BJ (cell line): ENCODE data around the gene EPHB2. TPM values are rescaled to one million over a fixed set of nuclear protein-coding genes. Genes with fewer than 3 reads are reported as not detected.
"Not testable (repeated sequence)": the region's sequence is repeated elsewhere in the genome, so short reads cannot be mapped to it uniquely, and the experiment has no call there.

Experiments used
- CTCF ChIA-PET: fragments of 350-600 bp; formaldehyde crosslinking; extraction: SDS; loops from one replicate; lab custom pipeline; 2021; ENCODE audit warnings: antibody characterized with exemption, inconsistent platforms; lab: Yijun Ruan, JAX
- POLR2A ChIA-PET: fragments of 300-600 bp; sonication (Branson Sonifier 250); formaldehyde crosslinking; extraction: SDS; loops from one replicate; lab custom pipeline; 2021; ENCODE audit warnings: antibody characterized with exemption; lab: Charles Lee
- DNase-seq: peaks from one replicate; pipeline ENCODE4 v3.0.0-alpha.2; 2011; ENCODE audit warnings: low read depth
- H3K27me3 ChIP-seq: 2 replicates; pipeline ENCODE4 v1.6.0; 2011; ENCODE audit warnings: low read length; ENCODE audit not compliant: control insufficient read depth, insufficient read depth
- H3K36me3 ChIP-seq: 2 replicates; pipeline ENCODE4 v1.5.1; 2011; ENCODE audit warnings: low read length; ENCODE audit not compliant: control insufficient read depth, insufficient read depth
- H3K4me3 ChIP-seq: 2 replicates; pipeline ENCODE4 v1.5.1; 2011; ENCODE audit warnings: low read depth, mild to moderate bottlenecking, control low read depth, low read length
- polyA plus RNA-seq: library from polyadenylated mRNA; depleted of rRNA; stranded (reverse); fragments of >200 nt; gene quantifications from 2 replicates; pipeline ENCODE4 v1.2.3, GENCODE V29; 2011
- TF ChIP-seq, protein P1 (sequence below): IDR thresholded peaks from 2 replicates; pipeline ENCODE4 v1.5.1; 2011; ENCODE audit warnings: low read depth, mild to moderate bottlenecking, control low read depth, inconsistent platforms, low read length, moderate library complexity; ENCODE audit not compliant: insufficient read depth

Gene EPHB2
- polyA plus RNA-seq, 1 experiment: 8.7 TPM

DNA sequence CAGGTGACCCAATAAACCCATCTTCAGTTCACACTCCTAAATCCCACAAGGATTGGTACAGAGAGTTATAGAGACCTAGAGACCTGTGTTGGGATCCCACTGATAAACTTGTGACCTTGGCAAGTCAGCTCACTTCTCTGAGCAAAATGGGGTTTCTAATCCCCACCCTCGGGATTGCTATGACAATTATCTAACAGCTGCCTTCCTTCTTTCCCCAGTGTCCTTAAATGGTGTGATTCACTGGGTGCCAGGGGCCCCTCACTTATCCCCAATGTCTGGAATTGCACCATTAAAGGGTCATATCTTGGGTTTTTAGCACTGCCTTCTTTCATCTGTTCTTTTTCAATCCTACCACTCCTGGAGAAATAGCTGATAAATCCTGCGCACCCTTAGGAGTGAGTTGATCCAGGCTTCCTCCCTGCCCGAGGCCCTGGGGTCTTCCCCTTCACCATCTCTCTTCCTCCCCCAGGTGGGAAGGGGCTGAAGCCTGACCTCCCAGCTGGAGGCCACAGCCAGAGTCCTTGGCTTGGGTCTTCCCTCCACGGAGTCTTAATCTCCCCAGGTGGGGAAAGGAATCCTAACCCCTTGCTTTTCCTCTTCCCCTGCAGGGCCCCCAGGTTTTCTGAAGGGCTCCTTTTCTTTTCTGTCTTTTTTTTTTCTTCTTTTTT, 222.3 kb downstream of the EPHB2 start:
- Histone ChIP-seq H3K36me3 (no peaks in the 10 kb centered on the region), H3K4me3 (no peak overlapping the region), H3K27me3 (peaks cover 6% of the 10 kb centered on the region; the same call in 1 of the 2 replicates)
- ChIA-PET CTCF (interaction anchor here (0.7 to 11.6 kb wide), 9 partner anchors 8 to 266 kb away, joined by 3 to 121 read pairs (median 4); no protein-coding TSS in a partner anchor), POLR2A (no interaction called here)
- DNase-seq: no peak
- TF ChIP-seq, protein P1, sequence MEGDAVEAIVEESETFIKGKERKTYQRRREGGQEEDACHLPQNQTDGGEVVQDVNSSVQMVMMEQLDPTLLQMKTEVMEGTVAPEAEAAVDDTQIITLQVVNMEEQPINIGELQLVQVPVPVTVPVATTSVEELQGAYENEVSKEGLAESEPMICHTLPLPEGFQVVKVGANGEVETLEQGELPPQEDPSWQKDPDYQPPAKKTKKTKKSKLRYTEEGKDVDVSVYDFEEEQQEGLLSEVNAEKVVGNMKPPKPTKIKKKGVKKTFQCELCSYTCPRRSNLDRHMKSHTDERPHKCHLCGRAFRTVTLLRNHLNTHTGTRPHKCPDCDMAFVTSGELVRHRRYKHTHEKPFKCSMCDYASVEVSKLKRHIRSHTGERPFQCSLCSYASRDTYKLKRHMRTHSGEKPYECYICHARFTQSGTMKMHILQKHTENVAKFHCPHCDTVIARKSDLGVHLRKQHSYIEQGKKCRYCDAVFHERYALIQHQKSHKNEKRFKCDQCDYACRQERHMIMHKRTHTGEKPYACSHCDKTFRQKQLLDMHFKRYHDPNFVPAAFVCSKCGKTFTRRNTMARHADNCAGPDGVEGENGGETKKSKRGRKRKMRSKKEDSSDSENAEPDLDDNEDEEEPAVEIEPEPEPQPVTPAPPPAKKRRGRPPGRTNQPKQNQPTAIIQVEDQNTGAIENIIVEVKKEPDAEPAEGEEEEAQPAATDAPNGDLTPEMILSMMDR: no peak

DNA sequence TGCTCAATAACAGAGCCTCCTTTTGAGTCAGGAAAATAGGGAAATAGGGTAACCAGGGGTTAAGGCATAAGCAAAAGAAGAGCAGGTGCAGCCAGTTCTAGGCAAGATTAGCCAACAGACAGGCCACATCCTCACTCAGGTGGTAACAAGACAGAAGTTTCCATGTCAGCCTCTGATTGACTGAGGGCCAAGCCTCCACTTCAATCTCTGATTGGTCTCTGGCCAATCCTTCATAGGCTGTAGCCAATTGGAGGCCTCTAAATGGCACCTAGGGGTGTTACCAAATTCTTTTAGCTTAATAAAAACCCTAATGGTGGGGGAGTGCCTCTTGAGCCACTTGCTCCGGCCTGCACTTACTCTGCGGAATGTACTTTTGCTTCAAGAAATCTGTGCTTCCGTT, 224.8 kb downstream of the EPHB2 start:
- no peak overlapping the region for H3K4me3 ChIP-seq
- TF ChIP-seq, protein P1: no peak
- POLR2A ChIA-PET: interaction anchor here (0.6 kb wide), 1 partner anchor 449 kb away, joined by 6 read pairs; no protein-coding TSS in a partner anchor
- H3K36me3 ChIP-seq: no peaks in the 10 kb centered on the region
- CTCF ChIA-PET: interaction anchor here (11.6 kb wide), 1 partner anchor 263 kb away, joined by 121 read pairs; no protein-coding TSS in a partner anchor
- no peak for DNase-seq
- peaks cover 6% of the 10 kb centered on the region; the same call in 1 of the 2 replicates for H3K27me3 ChIP-seq

DNA sequence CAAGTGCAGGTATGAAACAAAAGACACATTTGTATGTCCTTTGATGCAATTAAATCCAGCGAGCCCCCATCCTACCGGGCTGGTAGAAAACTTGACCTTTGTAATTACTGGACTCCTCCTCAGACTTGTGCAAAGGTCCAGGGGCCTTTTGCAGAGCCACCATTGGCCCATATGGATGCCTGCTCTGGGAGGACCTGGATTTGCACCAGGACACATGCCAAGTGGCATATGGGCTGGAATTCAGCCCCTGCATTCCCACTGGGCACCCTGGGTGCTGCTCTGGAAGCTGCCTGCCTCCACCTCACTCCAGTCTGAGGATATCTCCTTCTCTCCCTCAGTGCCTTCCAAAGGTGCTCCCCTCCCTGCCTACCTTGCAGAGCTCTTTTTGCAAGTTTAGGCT, 226.0 kb downstream of the EPHB2 start:
- no peaks in the 10 kb centered on the region for H3K36me3 ChIP-seq
- H3K27me3 ChIP-seq: peaks cover 7% of the 10 kb centered on the region; the same call in 1 of the 2 replicates
- no peak for DNase-seq
- H3K4me3 ChIP-seq: no peak overlapping the region
- TF ChIP-seq, protein P1: no peak
- CTCF ChIA-PET: interaction anchor here (0.9 to 11.6 kb wide), 3 partner anchors 27 to 264 kb away, joined by 3 to 121 read pairs (median 4); no protein-coding TSS in a partner anchor
- POLR2A ChIA-PET: no interaction called here

DNA sequence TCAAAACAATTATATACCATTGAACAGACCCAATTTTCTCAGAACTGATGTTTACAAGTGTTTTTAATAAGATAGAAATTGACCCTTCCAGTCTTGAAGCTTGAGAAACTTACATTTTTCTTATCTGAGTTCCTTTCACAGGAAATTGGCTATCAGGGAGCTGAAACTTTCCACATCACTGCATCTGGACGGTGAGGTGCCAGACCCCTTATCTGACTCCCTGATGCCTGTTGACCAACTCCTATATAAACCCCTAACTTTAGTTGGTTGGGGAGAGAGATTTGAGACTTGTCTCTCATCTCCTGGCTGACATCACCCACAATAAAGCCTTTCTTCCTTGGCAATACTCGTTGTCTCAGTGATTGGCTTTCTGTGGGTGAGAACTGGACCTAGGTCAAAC, 230.6 kb downstream of the EPHB2 start:
- H3K36me3 ChIP-seq: no peaks in the 10 kb centered on the region
- POLR2A ChIA-PET: no interaction called here
- no peak for DNase-seq
- TF ChIP-seq, protein P1: no peak
- H3K4me3 ChIP-seq: no peak overlapping the region
- CTCF ChIA-PET: interaction anchor here (1.1 to 2.9 kb wide), 3 partner anchors 11 to 337 kb away, joined by 3 to 14 read pairs (median 3); no protein-coding TSS in a partner anchor
- peaks cover 9% of the 10 kb centered on the region for H3K27me3 ChIP-seq

DNA sequence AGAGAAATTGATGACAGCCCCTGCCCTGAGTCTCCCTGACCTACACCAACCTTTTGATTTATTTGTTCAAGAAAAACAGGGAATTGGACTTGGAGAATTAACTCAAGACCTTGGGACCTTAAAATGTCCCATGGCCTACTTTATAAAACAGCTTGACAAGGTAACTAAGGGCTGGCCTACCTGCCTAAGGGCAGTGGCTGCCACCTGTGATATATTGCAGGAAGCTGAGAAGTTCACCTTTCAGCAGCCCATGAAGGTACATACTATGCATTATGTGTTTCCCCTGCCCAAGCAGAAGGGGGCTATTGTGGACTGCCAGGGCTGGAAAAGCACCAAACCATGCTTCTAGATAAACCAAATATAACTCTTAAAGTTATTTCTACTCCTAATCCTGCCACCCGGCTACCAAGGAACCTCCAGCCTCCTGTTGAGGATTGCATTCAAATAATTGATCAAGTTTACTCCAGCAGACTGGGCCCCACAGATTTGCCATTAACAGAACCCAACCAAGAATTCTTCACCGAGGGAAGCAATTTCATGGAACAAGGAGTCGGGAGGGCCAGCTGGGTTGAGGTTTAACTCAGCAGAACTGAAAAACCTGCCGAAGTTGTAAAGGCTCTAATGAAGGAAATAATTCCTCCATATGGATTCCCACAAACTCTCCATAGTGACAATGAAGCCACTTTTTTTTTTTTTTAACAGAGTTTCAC, 233.9 kb downstream of the EPHB2 start:
- no peak for DNase-seq
- Histone ChIP-seq H3K27me3 (peaks cover 8% of the 10 kb centered on the region), H3K4me3 (no peak overlapping the region), H3K36me3 (no peaks in the 10 kb centered on the region)
- TF ChIP-seq, protein P1: no peak
- ChIA-PET CTCF (interaction anchor here (1.9 kb wide), 1 partner anchor 14 kb away, joined by 4 read pairs; no protein-coding TSS in a partner anchor), POLR2A (no interaction called here)

DNA sequence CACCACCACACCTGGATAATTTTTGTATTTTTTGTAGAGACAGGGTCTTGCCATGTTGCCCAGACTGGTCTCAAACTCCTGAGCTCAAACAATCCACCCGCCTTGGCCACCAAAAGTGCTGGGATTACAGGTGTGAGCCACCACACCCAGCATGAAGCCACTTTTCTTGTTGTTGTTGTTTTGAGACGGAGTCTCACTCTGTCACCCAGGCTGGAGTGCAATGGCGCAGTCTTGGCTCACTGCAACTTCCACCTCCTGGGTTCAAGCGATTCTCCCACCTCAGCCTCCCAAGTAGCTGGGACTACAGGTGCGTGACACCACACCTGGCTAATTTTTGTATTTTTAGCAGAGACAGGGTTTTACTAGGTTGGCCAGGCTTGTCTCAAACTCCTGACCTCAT, 234.5 kb downstream of the EPHB2 start:
- H3K27me3 ChIP-seq, H3K4me3 ChIP-seq, POLR2A ChIA-PET, H3K36me3 ChIP-seq, DNase-seq: not testable (repeated sequence)
- CTCF ChIA-PET: interaction anchor here (1.9 kb wide), 1 partner anchor 15 kb away, joined by 4 read pairs; no protein-coding TSS in a partner anchor
